Epidermal melanocyte (primary cell): ENCODE measurements around the gene POU4F3.

ENCODE experiments used
- DNase-seq: peaks from one replicate; pipeline ENCODE4 v3.0.0; 2011; ENCODE audit warnings: low spot score; ENCODE audit not compliant: insufficient read length

POU4F3 gene

DNA sequence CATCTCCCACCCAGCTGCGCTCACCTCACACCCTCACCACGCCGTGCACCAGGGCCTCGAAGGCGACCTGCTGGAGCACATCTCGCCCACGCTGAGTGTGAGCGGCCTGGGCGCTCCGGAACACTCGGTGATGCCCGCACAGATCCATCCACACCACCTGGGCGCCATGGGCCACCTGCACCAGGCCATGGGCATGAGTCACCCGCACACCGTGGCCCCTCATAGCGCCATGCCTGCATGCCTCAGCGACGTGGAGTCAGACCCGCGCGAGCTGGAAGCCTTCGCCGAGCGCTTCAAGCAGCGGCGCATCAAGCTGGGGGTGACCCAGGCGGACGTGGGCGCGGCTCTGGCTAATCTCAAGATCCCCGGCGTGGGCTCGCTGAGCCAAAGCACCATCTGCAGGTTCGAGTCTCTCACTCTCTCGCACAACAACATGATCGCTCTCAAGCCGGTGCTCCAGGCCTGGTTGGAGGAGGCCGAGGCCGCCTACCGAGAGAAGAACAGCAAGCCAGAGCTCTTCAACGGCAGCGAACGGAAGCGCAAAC is 1.1 kb downstream of the POU4F3 start:
- DNase-seq, result no peak

DNA sequence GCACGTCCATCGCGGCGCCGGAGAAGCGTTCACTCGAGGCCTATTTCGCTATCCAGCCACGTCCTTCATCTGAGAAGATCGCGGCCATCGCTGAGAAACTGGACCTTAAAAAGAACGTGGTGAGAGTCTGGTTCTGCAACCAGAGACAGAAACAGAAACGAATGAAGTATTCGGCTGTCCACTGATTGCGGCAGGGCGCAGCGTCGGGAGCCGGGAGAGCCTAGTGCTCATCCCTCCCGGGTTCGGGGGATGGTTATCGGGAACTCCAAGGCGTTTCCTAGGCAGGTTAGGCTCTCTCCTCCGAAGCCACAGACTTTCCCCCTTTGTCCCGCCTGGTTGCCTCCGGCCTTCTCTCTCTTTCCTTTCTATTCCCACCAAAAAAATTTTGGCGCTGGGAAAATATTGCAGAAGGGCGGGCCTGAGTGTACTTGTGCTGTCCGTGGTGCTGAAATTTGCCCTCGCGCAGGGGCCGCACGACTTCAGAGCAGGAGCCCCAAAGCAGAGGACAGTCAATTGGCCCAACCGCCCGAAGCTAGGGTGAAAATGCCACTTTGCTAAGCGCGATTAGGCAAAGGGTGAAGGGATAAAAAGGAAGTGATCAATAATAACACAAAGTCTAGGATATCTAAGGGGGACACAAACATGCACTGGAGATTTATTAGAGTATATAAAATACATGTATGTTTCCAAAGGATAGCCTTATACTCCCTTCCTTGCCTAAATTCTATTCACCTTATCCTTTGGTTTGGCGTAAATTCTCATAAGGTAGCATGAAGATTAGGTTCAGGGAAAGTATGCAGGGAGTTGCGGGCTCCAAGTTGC is 1.8 kb downstream of the POU4F3 start:
- DNase-seq, result peak; percentile 69

DNA sequence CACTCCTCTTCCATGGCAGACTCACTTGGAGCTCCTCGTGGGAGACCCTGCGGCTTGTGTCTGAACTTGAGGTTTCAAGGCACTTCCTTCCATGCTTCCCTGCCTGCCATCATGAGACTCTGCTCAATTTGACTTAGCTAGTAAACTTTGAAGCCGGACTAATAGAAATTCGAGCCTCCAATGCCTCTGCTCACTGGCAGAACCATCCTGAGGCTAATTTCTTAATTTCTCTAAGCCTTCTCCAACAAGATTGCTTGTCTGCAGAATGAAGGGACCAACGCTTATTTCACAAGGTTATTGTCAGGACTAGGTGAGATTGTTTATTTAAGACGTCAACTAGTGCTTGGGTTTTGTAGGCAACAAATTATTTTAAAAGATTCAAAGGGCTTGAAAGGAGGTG is 3.2 kb downstream of the POU4F3 start:
- DNase-seq, result no peak

DNA sequence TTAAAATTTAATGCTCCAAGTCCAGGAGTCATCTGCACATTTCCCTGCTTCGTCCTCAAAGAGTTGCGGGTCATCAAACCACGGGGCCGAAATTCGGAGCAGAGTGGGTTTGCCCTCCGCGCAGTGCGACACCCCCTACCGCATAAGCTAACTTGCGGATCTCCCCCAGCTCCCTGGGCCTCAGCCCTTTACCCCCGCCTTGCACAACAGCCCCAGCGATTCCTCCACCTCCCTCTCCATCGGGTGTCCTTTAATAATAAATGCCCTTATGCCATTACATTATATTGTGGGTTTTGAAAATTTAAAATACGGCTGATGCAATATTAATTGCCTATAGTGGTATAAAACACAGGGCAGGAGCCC is 3.9 kb downstream of the POU4F3 start:
- DNase-seq, result no peak

DNA sequence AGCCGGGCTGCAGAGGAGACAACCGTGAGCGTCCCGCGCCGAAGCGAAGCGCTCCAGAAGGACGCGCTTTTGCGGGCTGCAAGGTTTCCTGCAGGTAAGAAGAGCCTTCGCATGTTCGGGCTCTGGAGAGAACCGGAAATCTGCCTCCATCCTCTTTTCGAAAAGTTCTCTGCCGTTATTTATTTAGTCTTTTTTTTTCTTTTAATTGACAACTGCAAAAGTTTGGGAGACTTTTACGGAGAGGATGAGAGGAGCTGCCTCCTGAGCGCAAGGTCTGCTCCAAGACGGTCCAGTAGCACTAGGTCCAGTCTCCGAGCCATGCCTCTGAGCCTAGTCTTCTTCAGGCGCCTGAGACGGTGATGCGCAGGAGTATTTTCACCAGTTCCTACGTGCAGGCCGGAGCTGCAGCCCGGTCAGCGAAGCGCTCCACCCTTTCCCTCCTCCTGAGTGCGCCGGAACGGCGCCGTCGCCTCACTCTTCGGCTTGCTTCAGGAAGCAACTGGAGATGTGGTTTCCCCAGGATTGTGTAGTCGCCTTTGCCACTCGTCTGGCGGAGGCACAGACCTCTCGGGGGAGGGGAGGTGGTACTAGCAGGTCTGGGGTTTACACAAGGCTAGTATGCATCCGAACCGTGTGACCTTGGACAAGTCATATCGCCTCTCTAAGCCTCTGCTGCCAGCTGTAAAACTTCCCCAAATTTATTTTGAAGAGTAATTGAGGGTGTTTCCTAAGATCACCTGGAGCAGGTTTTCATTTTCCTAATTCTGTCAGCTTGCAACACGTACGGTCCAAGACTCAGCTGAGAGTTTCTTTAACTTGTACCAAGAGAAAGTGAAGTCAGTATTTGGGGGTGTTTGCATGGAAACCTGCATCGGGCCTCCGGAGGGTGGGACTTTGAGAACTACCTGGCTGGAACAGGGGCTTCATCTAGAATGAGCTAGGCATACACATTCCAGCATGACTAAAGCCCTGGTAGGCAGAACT is 4.5 kb downstream of the POU4F3 start:
- no peak for DNase-seq

GRCh38 chr5:146344155-146345118 is 5.8 kb downstream of the POU4F3 start:
- no peak for DNase-seq

DNA sequence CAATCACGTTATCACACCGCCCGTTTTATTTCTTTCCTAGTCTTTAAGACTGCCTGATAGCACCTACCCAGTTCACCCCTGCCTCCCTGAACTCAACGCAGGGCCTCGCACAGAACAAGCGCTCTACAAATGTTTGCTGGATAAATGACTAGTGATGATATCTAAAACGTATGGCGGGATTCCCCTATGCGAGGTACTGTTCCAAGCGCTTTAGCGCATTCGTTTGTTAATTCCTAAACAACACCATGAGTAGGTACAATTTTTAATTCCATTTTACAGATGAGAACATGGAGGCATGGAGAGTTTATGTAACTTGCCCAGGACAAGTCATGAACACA is 6.6 kb downstream of the POU4F3 start:
- DNase-seq, result no peak

- no peak for DNase-seq
Observed at GRCh38 chr5:146345578-146346366, 7.1 kb downstream of the POU4F3 start.

- no peak for DNase-seq
Observed at GRCh38 chr5:146357126-146357525, 18.5 kb downstream of the POU4F3 start.

GRCh38 chr5:146359836-146360235 is 21.2 kb downstream of the POU4F3 start:
- DNase-seq, result no peak

- DNase-seq, result no peak
Observed at GRCh38 chr5:146363161-146363874, 24.7 kb downstream of the POU4F3 start.

- no peak for DNase-seq
Observed at GRCh38 chr5:146365618-146366017, 27.0 kb downstream of the POU4F3 start.

DNA sequence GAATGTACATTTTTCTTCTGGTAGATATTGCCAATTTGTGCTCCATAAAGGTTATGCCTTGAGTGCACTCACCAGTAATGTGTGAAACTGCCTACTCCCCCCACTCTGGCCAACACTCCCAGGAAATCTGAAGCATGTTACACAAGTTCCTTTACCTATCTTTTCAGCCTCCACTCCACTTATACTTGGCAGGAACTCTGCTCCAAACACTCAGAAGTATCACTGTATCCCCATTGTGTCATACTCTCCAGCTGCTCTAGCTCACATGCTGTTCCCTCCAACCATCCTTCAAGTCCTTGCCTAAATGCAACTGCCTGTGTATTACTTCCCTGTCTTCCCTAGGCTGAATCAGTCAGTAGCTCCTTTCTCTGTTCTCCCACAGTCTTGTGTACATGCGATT is 28.3 kb downstream of the POU4F3 start:
- no peak for DNase-seq

- no peak for DNase-seq
Observed at GRCh38 chr5:146368137-146368536, 29.5 kb downstream of the POU4F3 start.

DNA sequence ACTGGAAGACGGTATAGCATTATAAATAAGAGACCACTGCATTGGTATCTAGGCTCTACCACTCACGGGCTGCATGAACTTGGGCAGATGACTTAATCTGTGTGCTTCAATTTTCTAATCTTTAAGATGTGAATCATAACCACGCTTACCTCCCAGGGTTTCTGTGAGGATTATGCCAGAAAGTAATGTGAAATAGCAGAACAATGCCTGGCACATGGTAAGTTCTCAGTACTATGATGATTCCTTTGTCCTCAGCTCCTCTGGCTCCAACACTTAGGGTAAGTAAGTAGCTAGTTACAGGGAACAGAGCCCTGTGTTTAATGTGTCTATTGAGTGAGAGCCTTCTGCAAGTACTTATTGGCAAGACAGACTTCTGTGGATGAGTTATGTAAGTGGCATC is 31.1 kb downstream of the POU4F3 start:
- no peak for DNase-seq

GRCh38 chr5:146376821-146377220 is 38.2 kb downstream of the POU4F3 start:
- no peak for DNase-seq

GRCh38 chr5:146378986-146379385 is 40.3 kb downstream of the POU4F3 start:
- no peak for DNase-seq

GRCh38 chr5:146380714-146381113 is 42.1 kb downstream of the POU4F3 start:
- no peak for DNase-seq

- no peak for DNase-seq
Observed at GRCh38 chr5:146388386-146388785, 49.7 kb downstream of the POU4F3 start.

DNA sequence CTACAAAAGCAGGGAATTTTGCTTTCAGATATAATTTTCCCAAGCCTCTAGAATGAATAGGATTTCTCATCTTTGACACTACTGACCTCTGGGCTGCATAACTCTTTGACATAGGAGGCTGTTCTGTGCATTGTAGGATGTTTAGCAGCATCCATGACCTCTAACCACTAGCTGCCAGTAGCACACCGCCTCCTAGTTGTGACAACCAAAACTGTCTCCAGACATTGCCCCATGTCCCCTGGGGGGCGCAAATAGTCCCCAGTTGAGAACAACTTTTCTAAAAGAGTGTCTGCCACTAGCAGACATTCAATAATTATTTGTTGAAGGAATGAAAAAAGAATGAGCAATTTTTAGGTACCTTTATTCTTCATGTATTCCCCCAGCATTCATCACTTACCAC is 51.8 kb downstream of the POU4F3 start:
- DNase-seq, result no peak
